ENCODE measurements around the gene TBX10. TPM values are rescaled to one million over a fixed set of nuclear protein-coding genes. Genes with fewer than 3 reads are reported as not detected.
A peak's percentile ranks its signal among the peaks of the same experiment; 100 is the strongest.

TBX10 gene
- total RNA-seq, 2 experiments from 2014 or later = not detected

GRCh38 chr11:67616431-67617242 lies 22.9 kb downstream of the TBX10 start:
- Mint-ChIP-seq H3K36me3 (ENCODE audit: low read depth) (peaks cover 16% of the 10 kb centered on the region), H3K4me3 (peak overlapping the region; percentile 45), H3K27me3 (no peaks in the 10 kb centered on the region), H3K27ac (peak overlapping the region; percentile 96), H3K9me3 (no peaks in the 10 kb centered on the region), H3K4me1 (ENCODE audit: low read depth) (peaks cover 28% of the 10 kb centered on the region)
- peak in 1 of 14 experiments; percentile 33 for DNase-seq
- ATAC-seq (ENCODE audit: poor library complexity) = no peak
- no peak for TF ChIP-seq CTCF (IDR thresholded peaks at IDR 0.05)
- Histone ChIP-seq H3K4me3 (ENCODE audit: low read length) (peak overlapping the region; percentile 43), H3K36me3 (ENCODE audit: insufficient read depth, low read length) (peaks cover 14% of the 10 kb centered on the region), H3K27me3 (ENCODE audit: control insufficient read depth in 1 of 2, insufficient read depth in 2 of 2, low read length in 2 of 2) (peaks cover 0 to 3% of the 10 kb centered on the region in 2 experiments), H3K27ac (ENCODE audit: low read depth in 1 of 2, low read length in 2 of 2) (no peak overlapping the region), H3K4me1 (ENCODE audit: insufficient read depth, low read length) (peaks cover 37% of the 10 kb centered on the region), H3K9me3 (ENCODE audit: control insufficient read depth in 1 of 2, insufficient read depth in 1 of 2, low read length in 2 of 2) (peaks cover 0 to 3% of the 10 kb centered on the region in 2 experiments)
- ChIA-PET POLR2A (interaction anchor here (0.8 kb wide), 1 partner anchor 13 kb away, joined by 3 read pairs; the partner anchor contains the start of gene NUDT8), CTCF (interaction anchor here (0.6 to 4.2 kb wide), 4 partner anchors 13 to 484 kb away, joined by 3 to 38 read pairs (median 4); partner anchors contain the start of gene NUDT8)
- intact Hi-C loops (cut with DNase I, micrococcal nuclease) = no loop called here

DNA sequence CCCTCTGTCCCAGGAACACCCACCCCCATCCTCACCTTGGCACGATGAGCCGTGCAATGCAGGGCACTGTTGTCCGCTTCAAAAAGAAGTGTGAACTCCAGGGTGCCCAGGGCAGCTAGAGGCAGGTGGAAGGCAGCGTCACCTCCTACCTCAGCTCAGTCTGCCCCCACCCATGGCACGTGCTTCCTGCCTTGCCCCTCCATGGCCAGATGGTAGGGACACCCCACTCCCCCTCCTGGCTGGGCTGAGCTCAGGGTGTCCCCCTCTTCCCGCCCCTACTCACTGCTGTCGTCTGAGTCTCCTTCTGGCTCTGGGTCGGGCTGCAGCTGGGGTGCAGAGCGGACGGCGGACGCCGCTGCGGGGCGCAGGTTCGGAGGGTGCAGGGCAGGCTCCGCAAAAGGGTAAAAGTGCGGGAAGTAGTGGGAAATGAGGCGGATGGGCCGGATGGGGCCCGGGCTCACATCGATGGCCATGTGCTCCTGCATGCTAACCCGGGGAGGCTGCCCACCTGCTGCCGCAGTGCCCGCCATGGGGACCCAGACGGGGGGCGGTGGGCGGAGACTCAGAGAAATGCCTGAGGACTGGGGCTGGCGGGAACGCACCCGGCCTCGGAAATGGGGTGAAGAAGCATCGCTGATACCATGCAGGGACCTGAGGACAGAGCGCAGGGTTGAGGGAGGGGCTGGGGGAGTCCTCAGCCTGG lies 23.7 kb downstream of the TBX10 start:
- peak overlapping the region in 1 of 2 donors; percentile 44 for H3K27ac ChIP-seq (ENCODE audit: low read depth in 1 of 2, low read length in 2 of 2)
- peak in 4 of 14 experiments; percentile 37 to 54 (median 45) for DNase-seq
- ATAC-seq (ENCODE audit: poor library complexity) = no peak
- CTCF ChIA-PET = interaction anchor here (1.0 to 4.2 kb wide), 2 partner anchors 13 to 14 kb away, joined by 3 to 38 read pairs; partner anchors contain the start of gene NUDT8
- H3K4me3 ChIP-seq (ENCODE audit: low read length) = peak overlapping the region; percentile 43
- no peaks in the 10 kb centered on the region for H3K27me3 Mint-ChIP-seq
- peaks cover 0 to 3% of the 10 kb centered on the region in 2 experiments for H3K27me3 ChIP-seq (ENCODE audit: control insufficient read depth in 1 of 2, insufficient read depth in 2 of 2, low read length in 2 of 2)
- no peaks in the 10 kb centered on the region for H3K9me3 Mint-ChIP-seq
- POLR2A ChIA-PET = interaction anchor here (0.8 kb wide), 1 partner anchor 13 kb away, joined by 3 read pairs; the partner anchor contains the start of gene NUDT8
- no peak for TF ChIP-seq CTCF (IDR thresholded peaks at IDR 0.05)
- H3K36me3 Mint-ChIP-seq (ENCODE audit: low read depth) = peaks cover 19% of the 10 kb centered on the region
- peaks cover 37% of the 10 kb centered on the region for H3K4me1 ChIP-seq (ENCODE audit: insufficient read depth, low read length)
- H3K36me3 ChIP-seq (ENCODE audit: insufficient read depth, low read length) = peaks cover 22% of the 10 kb centered on the region
- H3K27ac Mint-ChIP-seq = peak overlapping the region; percentile 96
- intact Hi-C loops (cut with DNase I, micrococcal nuclease) = no loop called here
- peak overlapping the region; percentile 30 for H3K4me3 Mint-ChIP-seq
- peaks cover 0 to 3% of the 10 kb centered on the region in 2 experiments for H3K9me3 ChIP-seq (ENCODE audit: control insufficient read depth in 1 of 2, insufficient read depth in 1 of 2, low read length in 2 of 2)
- H3K4me1 Mint-ChIP-seq (ENCODE audit: low read depth) = peaks cover 28% of the 10 kb centered on the region

Data from CD4-positive, alpha-beta T cell (primary cell).